Prostate gland (tissue), 2 donors: ENCODE data around the gene ADGRG6.

ENCODE experiments used
- CTCF ChIP-seq, 4 experiments: fragments of 200-600 bp in 2 of 4; fragments of 450-650 bp in 2 of 4; sonication (generic) in 2 of 4; IDR thresholded peaks; 1 replicate in 3 of 4; 2 replicates in 1 of 4; pipeline ENCODE4 v1.5.1; 2016 to 2019; ENCODE audit warnings: antibody characterized with exemption in 4 of 4, mild to moderate bottlenecking in 2 of 4, moderate library complexity in 2 of 4
- POLR2A ChIP-seq: fragments of 450-650 bp; IDR thresholded peaks from one replicate; pipeline ENCODE4 v1.6.1; 2016; ENCODE audit warnings: antibody characterized with exemption, mild to moderate bottlenecking
- POLR2AphosphoS5 ChIP-seq: sonication (generic); formaldehyde crosslinking; IDR thresholded peaks from one replicate; pipeline ENCODE4 v1.6.1; 2017; ENCODE audit warnings: antibody characterized with exemption

GRCh38 chr6:142334294-142334693 lies 32.5 kb downstream of the ADGRG6 start:
- TF ChIP-seq POLR2AphosphoS5 (no peak), CTCF (IDR thresholded peaks at IDR 0.05) (no peak), POLR2A (no peak)
